K562 (cell line): Measurements from ENCODE around the gene ARL6IP4. TPM values are rescaled to one million over a fixed set of nuclear protein-coding genes. Genes with fewer than 3 reads are reported as not detected.
A peak's percentile ranks its signal among the peaks of the same experiment; 100 is the strongest.

Experiments
- CCNT2 ChIP-seq: IDR thresholded peaks from 2 replicates; pipeline ENCODE4 v1.6.1; 2011; ENCODE audit warnings: borderline replicate concordance, low read depth, mild to moderate bottlenecking, moderate library complexity, mixed read lengths, low read length; ENCODE audit not compliant: insufficient read length; ENCODE audit errors: extremely low read depth
- CREB1 ChIP-seq, 2 experiments: sonication (generic) in 1 of 2; formaldehyde crosslinking in 1 of 2; IDR thresholded peaks; 2 replicates each; pipeline versions ENCODE4 v1.6.1 to v1.8.0; 2012 to 2022; ENCODE audit warnings: inconsistent platforms in 1 of 2, mild to moderate bottlenecking in 1 of 2, missing genetic modification reagents in 1 of 2, moderate library complexity in 1 of 2
- CXXC5 ChIP-seq: fragments of 250-450 bp; sonication (Bioruptor Pico); IDR thresholded peaks from 2 replicates; pipeline ENCODE4 v1.8.0; 2022; ENCODE audit warnings: inconsistent platforms, mild to moderate bottlenecking, moderate library complexity
- GTF2B ChIP-seq: IDR thresholded peaks from 2 replicates; pipeline ENCODE4 v1.6.1; 2011; ENCODE audit not compliant: insufficient read length; ENCODE audit errors: extremely low read depth
- HMGXB4 ChIP-seq: sonication (generic); formaldehyde crosslinking; IDR thresholded peaks from 2 replicates; pipeline ENCODE4 v1.8.1; 2023; ENCODE audit warnings: mild to moderate bottlenecking, missing genetic modification reagents
- MLLT1 ChIP-seq, 2 experiments: fragments of 450-650 bp; IDR thresholded peaks; 2 replicates each; pipeline ENCODE4 v1.6.1; 2016
- POLR2A ChIP-seq: fragments of 450-650 bp; conservative IDR thresholded peaks from 2 replicates; pipeline ENCODE4 v1.6.1; 2016
- POLR2H ChIP-seq: IDR thresholded peaks from 2 replicates; pipeline ENCODE4 v1.6.1; 2016; ENCODE audit warnings: missing genetic modification characterization, low read depth, mild to moderate bottlenecking, control low read depth, missing compliant biosample characterization, moderate library complexity
- TAL1 ChIP-seq: fragments of 450-650 bp; IDR thresholded peaks from 2 replicates; pipeline ENCODE4 v1.6.1; 2016; ENCODE audit warnings: mild to moderate bottlenecking
- TEAD4 ChIP-seq, 2 experiments: sonication (generic) in 1 of 2; formaldehyde crosslinking in 1 of 2; IDR thresholded peaks; 2 replicates each; pipeline versions ENCODE4 v1.6.1 to v1.8.0; 2012 to 2022; ENCODE audit warnings: borderline replicate concordance in 1 of 2, inconsistent platforms in 1 of 2, low read length in 1 of 2, mild to moderate bottlenecking in 1 of 2, missing genetic modification reagents in 1 of 2
- YY1 ChIP-seq, 3 experiments: IDR thresholded peaks; 2 replicates each; pipeline ENCODE4 v1.6.1; 2011; ENCODE audit warnings: low read length in 2 of 3, mild to moderate bottlenecking in 2 of 3, moderate library complexity in 2 of 3, borderline replicate concordance in 1 of 3, control low read depth in 1 of 3, low read depth in 1 of 3; ENCODE audit not compliant: insufficient read depth in 3 of 3, insufficient replicate concordance in 2 of 3, control insufficient read depth in 1 of 3, insufficient read length in 1 of 3; ENCODE audit errors: extremely low read depth in 1 of 3
- ZBTB12 ChIP-seq: fragments of 250-450 bp; sonication (Bioruptor Pico); IDR thresholded peaks from 2 replicates; pipeline ENCODE4 v1.4.0; 2020
- ZMIZ1 ChIP-seq, 2 experiments: fragments of 150-350 bp in 1 of 2; IDR thresholded peaks; 2 replicates each; pipeline ENCODE4 v1.6.1; 2012 to 2016; ENCODE audit warnings: low read depth in 2 of 2, low read length in 2 of 2, mild to moderate bottlenecking in 1 of 2, moderate library complexity in 1 of 2
- ZNF217 ChIP-seq: sonication (generic); formaldehyde crosslinking; IDR thresholded peaks from 2 replicates; pipeline ENCODE4 v1.8.0; 2022; ENCODE audit warnings: mild to moderate bottlenecking, missing genetic modification reagents
- ZNF224 ChIP-seq: sonication (generic); formaldehyde crosslinking; IDR thresholded peaks from 2 replicates; pipeline ENCODE4 v1.8.0; 2022; ENCODE audit warnings: mild to moderate bottlenecking, missing genetic modification reagents
- polyA plus RNA-seq, 8 experiments: library from polyadenylated mRNA; depleted of rRNA in 4 of 8; stranded (reverse) in 5 of 8; unstranded in 3 of 8; fragments of >200 nt; fragmentation: Nextera tagmentation in 2 of 8; fragmentation: Illumina TruSeq in 1 of 8; extraction: Ambion mirVana in 2 of 8; extraction: Trizol in 1 of 8; gene quantifications; 2 replicates each; pipeline versions ENCODE4 v1.2.1 to v1.2.3, GENCODE V29; 2011 to 2014; ENCODE audit warnings: inconsistent platforms in 1 of 8, missing spikeins in 1 of 8
- total RNA-seq, 7 experiments: library from RNA; depleted of rRNA in 6 of 7; stranded (reverse); fragments of >200 nt in 6 of 7; fragmentation: Illumina TruSeq in 2 of 7; extraction: Trizol in 2 of 7; gene quantifications; 2 replicates each; pipeline versions ENCODE4 v1.2.1 to v1.2.3, GENCODE V29; 2011 to 2021; ENCODE audit warnings: low replicate concordance in 1 of 7

The ARL6IP4 gene
- total and polyA plus RNA-seq, 9 of the 15 experiments (the other 6 are each of a cell fraction or from before 2014, with no cell fraction given): 2.4 to 255 (median 151) TPM

GRCh38 chr12:122974892-122975789 lies 5.3 kb upstream of the ARL6IP4 start, which contains the start of gene OGFOD2 (continued):
- TF ChIP-seq ZBTB12 (CRISPR knock-in tag) (no peak), GTF2B (no peak), CXXC5 (CRISPR knock-in tag) (peak; percentile 90), ZMIZ1 (IDR thresholded peaks at IDR 0.05; ENCODE audit: low read depth in 2 of 2, low read length in 2 of 2) (peak in 1 of 2 experiments; percentile 13; a peak in 1 of 4 replicates), TEAD4 (IDR thresholded peaks at IDR 0.05; ENCODE audit: low read length) (no peak), TEAD4 (CRISPR knock-in tag; IDR thresholded peaks at IDR 0.05; ENCODE audit: borderline replicate concordance) (0 out of 2 replicates have a peak, but pooled peaks have one; percentile 55), ZNF224 (CRISPR knock-in tag) (no peak), CREB1 (IDR thresholded peaks at IDR 0.05) (0 out of 2 replicates have a peak, but pooled peaks have one; percentile 26), CREB1 (CRISPR knock-in tag; IDR thresholded peaks at IDR 0.05) (peak; percentile 46; the same call in 1 of the 2 replicates), MLLT1 (IDR thresholded peaks at IDR 0.05) (peak; percentile 21 to 70; a peak in 2 of 4 replicates), TAL1 (peak; percentile 22; the same call in 1 of the 2 replicates), CCNT2 (peak; percentile 78), POLR2A (peak; percentile 81), YY1 (IDR thresholded peaks at IDR 0.05; ENCODE audit: borderline replicate concordance in 1 of 3, control insufficient read depth in 1 of 3, extremely low read depth in 1 of 3, insufficient read depth in 3 of 3, insufficient read length in 1 of 3, insufficient replicate concordance in 2 of 3, low read depth in 1 of 3, low read length in 2 of 3) (peak; percentile 48 to 92 (median 83)), POLR2H (tag) (peak; percentile 64), ZNF217 (no peak), HMGXB4 (CRISPR knock-in tag) (0 out of 2 replicates have a peak, but pooled peaks have one; percentile 27)
